Measurements from ENCODE around the gene FAM20C.

FAM20C gene

GRCh38 chr7:278081-278480, 85.7 kb downstream of the FAM20C start:
- DNase-seq: no peak

GRCh38 chr7:279821-280220, 87.5 kb downstream of the FAM20C start:
- no peak for DNase-seq

- no peak for DNase-seq
Measured at GRCh38 chr7:280461-280860, 88.1 kb downstream of the FAM20C start.

- no peak for DNase-seq
Measured at GRCh38 chr7:281637-282036, 89.3 kb downstream of the FAM20C start.

- DNase-seq: no peak
Measured at GRCh38 chr7:282621-283020, 90.2 kb downstream of the FAM20C start.

- DNase-seq: no peak
Measured at GRCh38 chr7:284762-285722, 92.7 kb downstream of the FAM20C start.

GRCh38 chr7:285731-286130, 93.4 kb downstream of the FAM20C start:
- no peak for DNase-seq

GRCh38 chr7:286266-286665, 93.9 kb downstream of the FAM20C start:
- no peak for DNase-seq

GRCh38 chr7:288671-289101, 96.3 kb downstream of the FAM20C start:
- DNase-seq: no peak

- DNase-seq: no peak
Measured at GRCh38 chr7:289209-289755, 96.9 kb downstream of the FAM20C start.

GRCh38 chr7:289756-290553, 97.6 kb downstream of the FAM20C start, which contains the start of gene FOXL3:
TSS of gene FOXL3 (plus strand) at chr7:290170. CDS start at chr7:290170, 0 bp downstream.
- no peak for DNase-seq

- no peak for DNase-seq
Measured at GRCh38 chr7:290554-291372, 98.4 kb downstream of the FAM20C start.

- no peak for DNase-seq
Measured at GRCh38 chr7:291373-292092, 99.2 kb downstream of the FAM20C start.

- DNase-seq: no peak
Measured at GRCh38 chr7:292226-292625, 99.9 kb downstream of the FAM20C start.

- DNase-seq: no peak
Measured at GRCh38 chr7:292826-293225, 100.5 kb downstream of the FAM20C start.

GRCh38 chr7:293681-294439, 101.5 kb downstream of the FAM20C start:
- no peak for DNase-seq

- DNase-seq: no peak
Measured at GRCh38 chr7:294440-295154, 102.2 kb downstream of the FAM20C start.

GRCh38 chr7:295155-296154, 103.1 kb downstream of the FAM20C start:
- DNase-seq: no peak

GRCh38 chr7:296373-296945, 104.1 kb downstream of the FAM20C start:
- DNase-seq: no peak
